ENCODE results near the gene TRIM62.

Gene TRIM62

GRCh38 chr1:33161061-33161681 lies 20.7 kb downstream of the TRIM62 start:
- peak; percentile 74 for DNase-seq

- no peak for DNase-seq
Observed at GRCh38 chr1:33159577-33159976, 22.3 kb downstream of the TRIM62 start.

DNA sequence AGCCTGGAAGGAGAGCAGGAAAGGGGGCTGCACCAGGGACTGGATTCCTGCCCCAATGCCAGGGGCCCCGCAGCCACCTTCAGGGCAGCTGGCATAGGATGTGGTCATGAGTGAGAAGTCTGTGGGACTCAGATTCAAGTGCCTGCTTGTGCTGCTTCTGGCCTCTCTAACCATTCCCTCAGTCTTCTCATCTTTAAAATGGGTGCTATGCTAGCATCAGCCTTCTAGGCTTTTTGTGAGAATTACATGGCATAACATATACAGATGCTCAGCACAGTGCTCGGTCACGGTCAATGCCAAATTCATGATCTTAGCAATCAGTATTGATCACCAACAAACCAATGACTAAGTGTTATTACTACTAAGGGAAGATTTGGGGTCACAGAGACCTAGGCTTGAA lies 23.5 kb downstream of the TRIM62 start:
- no peak for DNase-seq

GRCh38 chr1:33157131-33157530 lies 24.7 kb downstream of the TRIM62 start:
- DNase-seq, result no peak

- no peak for DNase-seq
Observed at GRCh38 chr1:33155877-33156538, 25.8 kb downstream of the TRIM62 start.

- DNase-seq, result no peak
Observed at GRCh38 chr1:33153650-33154049, 28.2 kb downstream of the TRIM62 start.

DNA sequence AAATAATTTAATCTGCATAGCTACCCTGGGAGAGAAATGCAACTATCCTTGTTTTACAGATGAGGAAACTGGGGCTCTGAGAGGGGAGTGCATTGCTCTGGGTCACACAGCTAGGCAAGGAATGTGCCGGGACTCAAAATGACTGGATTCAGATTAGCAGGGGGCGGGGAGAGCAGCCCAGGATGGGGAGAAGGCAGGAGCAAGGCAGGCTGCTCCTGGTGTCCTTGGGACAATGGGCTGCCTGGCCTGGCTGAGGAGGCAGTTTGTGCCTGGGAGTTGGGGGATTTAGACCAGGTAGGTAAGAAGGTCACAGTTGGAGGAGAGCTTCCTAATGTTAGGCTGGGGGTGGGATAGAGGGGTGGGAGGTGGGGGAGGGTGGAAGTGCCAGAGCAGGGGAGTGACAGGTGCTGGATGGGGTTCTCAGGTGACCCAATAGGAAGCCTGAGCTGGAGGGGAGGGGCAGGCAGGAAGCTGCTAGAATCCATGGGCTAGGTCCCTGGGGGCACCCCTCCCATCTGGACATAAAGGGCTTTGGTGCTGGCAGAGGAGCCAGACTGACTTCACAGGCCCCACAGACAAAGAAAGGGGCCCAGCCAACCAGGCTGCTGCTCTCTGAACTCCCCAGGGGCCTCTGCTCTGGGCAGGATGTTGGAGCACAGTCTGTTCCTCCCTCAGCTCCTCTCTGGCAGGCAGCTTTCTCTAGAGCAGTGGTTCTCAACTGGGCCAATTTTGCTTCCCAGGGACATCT lies 29.0 kb downstream of the TRIM62 start:
- no peak for DNase-seq

- no peak for DNase-seq
Observed at GRCh38 chr1:33151116-33151515, 30.7 kb downstream of the TRIM62 start.

- DNase-seq, result no peak
Observed at GRCh38 chr1:33150522-33150921, 31.3 kb downstream of the TRIM62 start.

GRCh38 chr1:33149453-33150190 lies 32.2 kb downstream of the TRIM62 start:
- DNase-seq, result no peak

DNA sequence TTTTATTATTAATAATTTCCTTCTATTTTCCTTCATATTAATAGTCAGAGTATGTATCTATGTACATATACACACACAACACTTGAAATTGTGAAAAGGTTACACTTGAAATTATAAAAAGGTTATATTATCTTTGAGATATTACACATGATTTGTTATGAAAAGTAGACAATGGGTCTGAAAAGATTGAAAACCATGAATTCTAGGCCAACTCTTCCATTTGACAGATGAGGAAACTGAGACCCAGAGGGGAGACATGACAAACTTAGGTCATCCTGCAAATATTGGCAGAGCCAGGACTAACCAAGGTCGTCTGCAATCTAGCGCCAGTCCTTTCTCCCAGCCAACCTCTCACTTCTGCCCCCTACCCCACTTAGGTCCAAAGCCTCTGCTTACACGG lies 33.2 kb downstream of the TRIM62 start:
- DNase-seq, result no peak

DNA sequence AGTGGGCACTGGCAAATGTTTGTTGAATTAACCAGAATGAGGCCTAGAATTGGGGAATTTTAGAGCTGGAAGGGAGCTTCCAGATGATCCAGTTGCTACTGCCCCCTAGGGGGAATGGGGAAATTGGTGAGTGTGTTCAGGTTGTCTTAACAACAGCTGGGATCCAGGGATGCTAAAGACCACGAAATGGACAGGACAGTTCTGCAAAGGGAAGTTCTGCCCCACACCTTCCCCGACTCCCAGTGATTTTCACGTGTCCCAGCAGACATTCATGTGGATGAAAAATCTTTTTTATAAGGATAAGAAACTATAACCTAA lies 33.9 kb downstream of the TRIM62 start:
- no peak for DNase-seq

DNA sequence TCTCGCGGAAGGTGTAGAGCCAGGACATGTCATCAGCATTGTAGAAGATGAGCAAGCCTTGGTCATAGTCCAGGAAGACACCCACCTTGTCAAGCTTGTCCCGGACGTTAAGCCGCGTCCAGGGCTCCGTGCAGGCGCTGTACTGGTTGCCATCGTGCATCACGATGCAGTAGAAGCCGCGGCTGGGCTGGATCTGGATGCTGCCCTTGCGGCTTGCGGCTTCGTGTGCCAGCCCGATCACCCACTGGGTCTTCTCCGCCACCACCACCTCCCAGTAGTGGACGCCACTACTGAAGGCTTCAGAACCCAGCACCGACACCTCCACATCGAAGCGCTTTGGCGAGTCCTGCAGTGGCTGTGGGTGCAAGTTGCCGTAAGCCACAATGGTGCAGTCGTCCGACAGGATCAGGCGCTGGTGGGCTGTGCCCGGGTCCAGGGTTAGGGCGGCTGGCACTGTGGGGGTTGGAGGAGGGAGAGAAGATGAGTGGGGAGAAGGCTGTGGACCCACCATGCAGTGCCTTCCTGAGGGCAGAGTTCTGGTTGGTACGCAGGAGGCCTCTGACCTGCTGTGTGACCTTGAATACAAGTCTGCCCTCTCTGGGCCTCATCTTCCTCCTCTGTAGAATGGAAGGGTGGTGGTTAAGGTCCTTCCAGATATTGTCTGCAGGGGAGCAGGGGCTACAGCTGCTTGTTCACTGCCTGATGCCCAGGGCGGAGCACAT lies 34.4 kb downstream of the TRIM62 start:
- no peak for DNase-seq

DNA sequence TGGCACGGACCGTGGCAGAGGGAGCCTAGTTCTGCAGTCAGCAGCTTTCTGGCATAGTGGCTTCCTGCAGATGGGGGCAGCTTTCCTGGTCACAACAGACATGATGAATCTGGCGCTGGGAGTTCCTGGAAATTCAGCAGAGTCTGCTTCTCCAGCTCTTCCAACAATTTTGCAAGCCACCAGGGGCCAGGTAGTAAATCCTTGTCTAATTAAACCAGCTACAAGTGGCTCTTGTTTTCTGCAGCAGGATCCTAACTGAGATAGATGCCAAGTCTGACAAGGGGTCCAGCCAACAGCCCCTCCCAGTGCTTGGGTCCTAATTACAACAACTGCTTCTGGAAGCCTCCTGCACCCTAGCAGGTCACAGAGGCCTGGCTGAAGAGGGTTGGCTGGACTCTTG lies 35.8 kb downstream of the TRIM62 start:
- DNase-seq, result no peak

- DNase-seq, result no peak
Observed at GRCh38 chr1:33143698-33144097, 38.1 kb downstream of the TRIM62 start.

- DNase-seq, result no peak
Observed at GRCh38 chr1:33143176-33143575, 38.7 kb downstream of the TRIM62 start.

DNA sequence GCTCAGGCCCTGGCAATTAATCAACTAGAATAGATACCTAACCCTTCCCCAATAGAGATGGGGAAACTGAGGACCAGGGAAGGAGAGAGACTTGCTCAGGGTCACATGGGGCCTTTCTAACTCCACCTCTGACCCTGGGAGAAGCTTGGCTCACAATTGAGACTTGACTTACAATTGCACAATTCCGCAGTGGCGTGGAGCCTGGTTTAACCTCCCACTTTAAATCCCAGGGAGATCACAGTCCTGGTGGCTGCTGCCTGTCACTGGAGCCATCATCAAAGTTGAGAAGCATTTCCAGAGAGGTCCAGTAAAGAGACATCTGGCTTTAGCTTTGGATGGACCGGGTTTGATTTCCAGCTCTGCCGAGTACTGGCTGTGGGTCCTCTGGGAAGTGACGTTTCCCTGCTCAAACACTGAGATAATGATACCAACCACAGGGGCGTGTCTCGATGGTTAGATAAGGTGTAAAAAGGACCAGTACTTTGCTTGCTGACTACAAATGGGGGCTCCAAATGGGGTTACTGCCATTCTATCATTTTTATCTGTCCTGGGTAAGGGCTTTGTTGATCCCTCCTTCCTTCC lies 39.3 kb downstream of the TRIM62 start:
- no peak for DNase-seq

DNA sequence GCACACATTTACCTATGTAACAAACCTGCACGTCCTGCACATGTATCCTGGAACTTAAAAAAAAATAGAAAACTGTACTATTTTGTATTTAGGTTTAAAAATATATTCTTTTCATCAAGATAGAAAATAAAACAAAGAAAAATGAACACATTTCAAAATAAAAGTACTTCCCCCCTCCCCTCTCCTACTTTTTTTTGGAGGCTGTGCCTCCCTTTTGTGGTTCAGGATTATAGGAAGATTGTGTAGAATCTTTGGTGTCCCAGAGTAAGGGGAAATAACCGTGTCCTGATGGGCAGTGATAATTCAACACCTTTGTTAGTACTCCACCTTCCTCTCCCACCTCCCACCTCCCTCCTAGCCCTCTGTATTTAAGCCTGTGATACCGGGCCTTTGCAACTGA lies 40.1 kb downstream of the TRIM62 start:
- DNase-seq, result no peak

DNA sequence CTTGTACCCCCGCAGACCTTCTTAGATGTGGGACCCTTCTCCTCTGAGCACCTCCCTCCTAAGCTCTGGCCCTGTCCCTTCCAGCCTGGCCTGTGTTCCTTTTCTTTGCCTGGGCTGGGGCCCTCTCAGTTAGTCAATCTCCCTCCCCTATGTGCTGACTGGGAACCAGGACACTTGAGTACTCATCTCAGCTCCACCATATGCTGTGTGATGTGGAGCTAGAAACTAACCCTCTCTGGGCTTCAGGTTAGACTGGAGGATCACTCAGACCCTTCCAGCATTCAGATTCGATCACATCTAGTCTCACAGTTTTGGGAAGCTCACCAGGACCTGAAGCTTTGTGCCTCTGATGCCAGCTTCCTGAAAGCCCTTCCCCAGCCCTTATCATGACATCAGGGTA lies 40.6 kb downstream of the TRIM62 start:
- DNase-seq, result no peak

DNA sequence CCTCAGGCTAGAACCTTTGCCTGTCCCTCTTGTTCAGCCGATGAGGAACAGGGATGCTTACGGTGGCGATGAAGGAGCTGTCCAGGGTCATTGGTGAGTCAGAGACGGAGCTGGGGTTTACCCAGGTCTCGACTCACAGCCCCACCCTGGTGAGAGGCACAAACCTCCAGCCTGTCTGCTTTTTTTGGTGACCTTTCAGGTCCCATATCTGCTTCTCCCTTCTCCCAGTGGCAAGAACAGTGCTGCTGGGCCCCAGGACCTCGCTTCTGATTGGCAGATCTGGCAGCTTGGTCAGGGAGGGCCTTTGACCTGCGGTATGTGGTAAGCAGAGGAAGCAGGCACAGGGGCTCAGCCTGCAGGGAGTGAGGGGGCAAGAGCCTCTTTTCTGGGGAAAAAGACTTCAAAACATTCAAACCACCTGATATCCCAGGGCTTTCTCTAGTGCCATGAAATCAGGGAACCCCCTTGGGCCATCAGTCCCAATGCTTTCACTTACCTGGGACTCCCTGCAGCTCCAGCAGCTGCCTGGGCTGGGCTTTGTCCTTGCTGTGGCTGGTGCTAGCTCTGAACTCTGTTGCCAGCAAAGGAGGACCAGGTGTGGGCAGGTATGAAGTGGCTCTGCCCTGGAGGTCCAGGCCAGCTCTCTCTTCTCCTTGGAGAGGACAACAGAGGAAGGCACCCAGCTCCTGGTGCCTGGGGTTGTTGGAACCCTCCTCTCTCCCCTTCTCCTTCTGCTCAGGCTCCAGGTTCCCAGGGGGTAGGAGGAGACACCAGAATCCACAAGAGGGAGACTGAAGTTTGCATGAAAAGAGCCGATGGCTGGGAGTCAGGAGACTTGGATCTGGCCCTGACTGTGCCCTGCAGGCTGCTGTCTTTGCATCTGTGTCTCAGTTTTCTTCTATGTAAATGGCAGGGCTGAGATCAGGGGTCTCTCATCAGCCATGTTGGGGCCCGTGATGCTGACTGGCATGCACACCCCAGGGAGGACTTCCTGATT lies 41.4 kb downstream of the TRIM62 start:
- no peak for DNase-seq

GRCh38 chr1:33137800-33138199 lies 44.0 kb downstream of the TRIM62 start:
- DNase-seq, result peak; percentile 29
